GM19239 (cell line): ENCODE measurements around the gene GPC3.
A peak's percentile ranks its signal among the peaks of the same experiment; 100 is the strongest.
"Not testable (repeated sequence)": the region's sequence is repeated elsewhere in the genome, so short reads cannot be mapped to it uniquely, and the experiment has no call there.

Experiments
- DNase-seq: peaks from one replicate; pipeline ENCODE4 v3.0.0; 2011; ENCODE audit warnings: low spot score; ENCODE audit not compliant: insufficient read length
- FAIRE-seq: peaks from 2 replicates; lab custom pipeline; 2011; peaks lifted over from hg19 to GRCh38; lab: Jason Lieb, UNC

The GPC3 gene

GRCh38 chrX:133723930-133724329 lies 261.5 kb downstream of the GPC3 start:
- DNase-seq = no peak
- no peak for FAIRE-seq

GRCh38 chrX:133722756-133723155 lies 262.6 kb downstream of the GPC3 start:
- FAIRE-seq = no peak

GRCh38 chrX:133720269-133720668 lies 265.1 kb downstream of the GPC3 start:
- not testable (repeated sequence) for FAIRE-seq, DNase-seq

More at GRCh38 chrX:133722756-133723155, 262.6 kb downstream of the GPC3 start:
- DNase-seq = no peak

- FAIRE-seq (no peak), DNase-seq (no peak)
Observed at GRCh38 chrX:133715715-133716114, 269.7 kb downstream of the GPC3 start.

- DNase-seq (no peak), FAIRE-seq (peak; percentile 55)
Observed at GRCh38 chrX:133709501-133709900, 275.9 kb downstream of the GPC3 start.

- no peak for DNase-seq
- no peak for FAIRE-seq
Observed at GRCh38 chrX:133706890-133707289, 278.5 kb downstream of the GPC3 start.

- FAIRE-seq (no peak), DNase-seq (no peak)
Observed at GRCh38 chrX:133702230-133702629, 283.2 kb downstream of the GPC3 start.

GRCh38 chrX:133699023-133699728 lies 286.2 kb downstream of the GPC3 start:
- FAIRE-seq (no peak), DNase-seq (no peak)

GRCh38 chrX:133698298-133698697 lies 287.1 kb downstream of the GPC3 start:
- no peak for DNase-seq

GRCh38 chrX:133697656-133698055 lies 287.7 kb downstream of the GPC3 start:
- peak; percentile 21 for FAIRE-seq
- DNase-seq = no peak

More at GRCh38 chrX:133698298-133698697, 287.1 kb downstream of the GPC3 start:
- FAIRE-seq = no peak

- DNase-seq (no peak), FAIRE-seq (no peak)
Observed at GRCh38 chrX:133689997-133690599, 295.3 kb downstream of the GPC3 start.

GRCh38 chrX:133685822-133686221 lies 299.6 kb downstream of the GPC3 start:
- FAIRE-seq = no peak
- no peak for DNase-seq

- DNase-seq = no peak
- FAIRE-seq = peak; percentile 54
Observed at GRCh38 chrX:133681897-133682296, 303.5 kb downstream of the GPC3 start.

GRCh38 chrX:133681421-133681820 lies 304.0 kb downstream of the GPC3 start:
- DNase-seq (no peak), FAIRE-seq (no peak)

- no peak for DNase-seq
- FAIRE-seq = no peak
Observed at GRCh38 chrX:133677123-133678063, 308.0 kb downstream of the GPC3 start.

- no peak for DNase-seq
- FAIRE-seq = no peak
Observed at GRCh38 chrX:133676344-133677122, 308.9 kb downstream of the GPC3 start.

GRCh38 chrX:133674726-133675470 lies 310.5 kb downstream of the GPC3 start:
- peak; percentile 44 for FAIRE-seq

GRCh38 chrX:133670383-133670782 lies 315.0 kb downstream of the GPC3 start:
- FAIRE-seq = peak; percentile 78
- peak; percentile 1 for DNase-seq

More at GRCh38 chrX:133674726-133675470, 310.5 kb downstream of the GPC3 start:
- no peak for DNase-seq

- DNase-seq (no peak), FAIRE-seq (no peak)
Observed at GRCh38 chrX:133669214-133669613, 316.2 kb downstream of the GPC3 start.
